Superior temporal gyrus (tissue), 1 donor: Measurements from ENCODE around the gene RUNX2.

ENCODE experiments used
- DNase-seq: peaks from one replicate; pipeline ENCODE4 v3.0.0-alpha.2; 2016; ENCODE audit errors: extremely low spot score

RUNX2 gene

DNA sequence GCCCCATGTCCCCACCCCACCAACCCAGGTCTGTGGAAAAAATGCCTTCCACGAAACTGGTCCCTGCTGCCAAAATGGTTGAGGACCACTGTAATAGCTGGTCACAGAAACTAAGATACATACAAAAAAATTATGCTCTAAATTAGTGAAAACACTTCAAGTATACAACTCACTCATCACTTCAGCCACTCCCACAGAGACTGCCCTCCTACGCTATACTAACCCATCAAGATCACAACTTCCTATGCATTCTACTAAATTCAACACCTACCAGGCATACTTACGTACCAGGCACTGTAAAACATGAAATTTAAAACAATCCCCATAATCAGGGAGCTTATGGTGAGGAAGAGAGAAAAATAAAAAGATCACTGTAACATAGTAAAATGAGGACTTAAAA lies 22.9 kb downstream of the RUNX2 start:
- no peak for DNase-seq

- DNase-seq: no peak
Observed at GRCh38 chr6:45351667-45352066, 23.5 kb downstream of the RUNX2 start.

DNA sequence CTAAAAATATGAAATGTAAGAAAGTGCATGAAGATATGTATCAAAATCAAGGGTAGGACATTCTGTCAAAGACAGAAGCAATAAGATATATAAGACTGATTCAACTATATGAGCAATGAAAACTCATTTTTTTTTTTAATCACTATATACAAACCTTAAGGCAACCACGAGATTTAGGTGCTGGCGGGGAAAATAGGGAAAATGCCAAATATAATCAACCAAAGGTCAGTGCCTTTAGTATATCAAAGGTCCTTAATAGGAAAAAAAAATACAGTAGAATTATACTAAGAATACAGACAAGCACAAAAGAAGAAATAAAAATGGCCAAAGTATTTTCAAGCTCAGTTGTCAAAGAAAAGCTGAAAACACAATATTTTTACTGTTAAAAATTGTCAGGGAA lies 25.5 kb downstream of the RUNX2 start:
- DNase-seq: no peak

GRCh38 chr6:45364466-45364865 lies 36.3 kb downstream of the RUNX2 start:
- DNase-seq: no peak

GRCh38 chr6:45365036-45365435 lies 36.9 kb downstream of the RUNX2 start:
- no peak for DNase-seq

GRCh38 chr6:45366534-45366933 lies 38.4 kb downstream of the RUNX2 start:
- no peak for DNase-seq

- no peak for DNase-seq
Observed at GRCh38 chr6:45367999-45368398, 39.9 kb downstream of the RUNX2 start.

- no peak for DNase-seq
Observed at GRCh38 chr6:45369870-45370269, 41.7 kb downstream of the RUNX2 start.

GRCh38 chr6:45371924-45372573 lies 43.9 kb downstream of the RUNX2 start:
- no peak for DNase-seq

DNA sequence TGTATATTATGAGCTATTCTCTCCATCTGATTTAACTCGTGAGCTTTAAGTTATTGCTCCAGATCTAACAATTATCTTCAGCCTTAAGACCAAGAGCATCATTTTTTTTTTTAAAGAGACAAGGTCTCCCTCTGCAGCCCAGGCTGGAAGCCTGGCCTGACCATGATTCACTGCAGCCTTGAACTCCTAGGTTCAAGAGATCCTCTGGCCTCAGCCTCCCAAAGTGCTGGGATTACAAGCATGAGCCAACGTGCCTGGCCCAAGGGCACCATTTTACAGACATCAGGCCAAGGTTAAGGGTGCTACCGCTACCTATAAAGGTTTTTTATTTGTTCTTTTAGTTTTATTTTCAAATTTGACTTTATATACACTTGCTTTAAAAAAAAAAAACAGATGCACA lies 47.3 kb downstream of the RUNX2 start:
- DNase-seq: no peak

DNA sequence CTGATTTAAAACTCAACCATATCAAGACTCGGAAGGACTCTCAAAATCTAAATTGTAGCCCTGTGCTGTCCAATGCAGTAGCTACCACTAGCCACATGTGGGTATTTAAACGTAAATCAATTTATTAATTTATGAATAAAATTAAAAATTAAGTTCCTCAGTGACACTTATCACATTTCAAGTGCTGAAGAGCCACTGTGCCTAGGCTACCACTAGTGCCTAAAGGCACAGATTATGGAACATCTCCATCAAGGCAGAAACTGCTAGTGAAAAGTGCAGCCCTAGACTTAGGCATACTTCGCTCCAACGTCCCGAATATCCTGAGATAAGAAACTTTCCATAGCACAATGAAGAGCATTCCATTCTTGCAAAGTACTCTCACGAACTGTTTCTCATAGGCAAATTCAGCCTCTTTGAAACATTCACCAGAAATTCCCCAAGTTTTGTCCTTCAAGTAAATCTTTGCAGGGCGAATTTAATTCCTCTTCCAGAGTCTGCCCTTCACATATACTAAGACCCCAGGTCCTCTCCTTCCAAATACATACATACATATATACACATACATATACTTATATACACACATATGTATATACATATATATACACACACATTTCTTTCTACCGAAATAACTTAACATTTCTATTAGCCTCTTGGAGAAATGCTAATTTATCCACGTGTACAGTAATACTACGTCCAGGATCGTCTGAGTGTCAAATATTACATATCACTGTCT lies 48.3 kb downstream of the RUNX2 start:
- DNase-seq: peak; percentile 49

GRCh38 chr6:45377043-45377553 lies 49.0 kb downstream of the RUNX2 start:
- DNase-seq: peak; percentile 76

- DNase-seq: peak; percentile 93
Observed at GRCh38 chr6:45377554-45378333, 49.6 kb downstream of the RUNX2 start, which contains the start of gene SUPT3H. TSS of gene SUPT3H (minus strand) at chr6:45377934.

DNA sequence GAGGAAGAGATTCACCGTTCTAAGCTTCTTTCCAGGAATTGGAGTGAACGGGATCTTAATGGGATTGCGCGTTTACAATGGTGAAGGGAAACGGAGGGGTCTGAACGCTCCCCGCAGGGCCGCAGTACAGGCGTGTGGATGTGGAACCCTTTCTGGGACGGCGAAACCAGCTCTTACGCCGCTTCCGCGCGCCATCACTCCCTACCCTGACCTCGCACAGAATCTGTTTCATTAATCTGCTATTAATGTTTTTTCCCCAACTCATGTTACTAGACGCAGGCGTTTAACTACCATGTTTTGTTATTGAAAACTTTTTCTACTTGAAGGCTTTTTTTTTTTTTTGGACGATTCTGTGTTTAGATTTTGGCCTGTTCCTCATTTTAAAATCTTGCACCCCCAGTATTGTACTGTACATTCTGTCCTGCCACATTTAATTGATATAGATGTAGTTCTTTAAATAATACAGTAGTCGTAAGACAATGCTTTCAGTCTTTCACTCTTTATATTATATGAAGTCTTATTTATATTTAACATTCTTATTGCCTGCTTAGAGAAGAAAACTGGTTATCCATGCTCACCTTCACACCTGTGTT lies 50.3 kb downstream of the RUNX2 start:
- DNase-seq: no peak

- DNase-seq: no peak
Observed at GRCh38 chr6:45382391-45382790, 54.3 kb downstream of the RUNX2 start.

- no peak for DNase-seq
Observed at GRCh38 chr6:45386501-45386900, 58.4 kb downstream of the RUNX2 start.

GRCh38 chr6:45387236-45387635 lies 59.1 kb downstream of the RUNX2 start:
- DNase-seq: no peak

DNA sequence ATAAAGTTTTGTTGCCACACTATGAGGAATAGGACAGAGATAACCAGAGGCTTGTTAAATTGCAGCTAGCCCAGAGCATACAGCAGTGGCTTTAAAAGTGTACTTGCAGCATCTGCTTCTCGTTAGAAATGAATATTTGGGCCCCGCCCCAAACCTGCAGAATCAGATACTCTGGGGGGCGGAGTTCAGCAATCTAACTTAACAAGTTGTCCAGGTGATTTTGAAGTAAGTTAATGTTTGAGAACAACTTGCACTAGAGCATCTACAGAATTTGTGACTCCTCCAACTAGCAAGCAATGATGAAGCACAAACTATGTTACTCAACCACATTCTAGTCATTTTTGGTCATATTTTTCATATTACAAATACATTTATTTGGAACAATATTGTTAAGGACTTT lies 60.2 kb downstream of the RUNX2 start:
- DNase-seq: no peak

DNA sequence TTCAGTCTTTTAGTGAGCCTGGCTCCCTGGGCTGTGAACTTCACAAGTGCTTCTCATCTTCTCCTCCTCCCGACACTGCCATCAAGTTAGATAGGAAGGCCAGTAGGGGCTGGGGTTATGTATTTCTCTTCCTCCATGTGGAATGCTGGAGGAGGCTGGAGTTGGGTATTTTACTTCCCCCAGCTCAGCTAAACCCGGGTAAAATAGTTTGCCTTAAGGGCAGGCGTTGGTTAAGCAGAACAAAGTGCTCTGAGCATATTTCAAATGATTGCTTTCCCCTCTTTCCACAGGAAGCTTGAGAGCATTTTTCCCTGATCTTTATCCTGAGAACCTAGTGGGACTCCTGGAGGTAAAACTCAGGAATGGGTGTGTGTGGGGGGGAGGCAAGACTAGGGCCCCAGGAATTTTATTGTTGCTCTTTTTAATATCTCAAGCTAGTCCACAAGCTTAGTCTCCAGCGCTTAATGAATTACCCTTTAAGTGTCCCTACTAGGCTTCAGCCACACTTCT lies 66.5 kb downstream of the RUNX2 start:
- DNase-seq: no peak

GRCh38 chr6:45398075-45398813 lies 70.1 kb downstream of the RUNX2 start:
- no peak for DNase-seq

DNA sequence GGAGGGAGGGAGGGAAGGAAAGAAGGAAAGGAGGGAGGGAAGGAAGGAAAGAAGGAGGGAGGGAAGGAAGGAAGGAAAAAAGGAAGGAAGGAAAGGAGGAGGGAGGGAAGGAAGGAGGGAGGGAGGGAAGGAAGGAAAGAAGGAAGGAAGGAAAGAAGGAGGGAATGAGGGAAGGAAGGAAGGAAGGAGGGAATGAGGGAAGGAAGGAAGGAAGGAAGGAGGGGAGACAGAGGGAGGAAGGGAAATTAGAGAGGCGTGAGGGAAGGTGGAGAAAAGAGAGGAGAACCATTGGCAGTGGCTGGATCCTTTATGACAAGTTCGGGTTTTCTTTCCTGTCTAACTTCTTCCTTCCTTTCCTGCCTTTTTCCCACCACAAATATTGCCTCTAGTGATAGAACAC lies 71.9 kb downstream of the RUNX2 start:
- DNase-seq: no peak
